Activated CD4-positive, alpha-beta T cell treated with anti-CD3 and anti-CD28 coated beads, Interleukin-2, amount 50 U/mL, for 1 hour (primary cell): ENCODE data around the gene ITGB2.

Source experiments
- DNase-seq: peaks from one replicate; pipeline ENCODE4 v3.0.0-alpha.2; 2020

Gene ITGB2

DNA sequence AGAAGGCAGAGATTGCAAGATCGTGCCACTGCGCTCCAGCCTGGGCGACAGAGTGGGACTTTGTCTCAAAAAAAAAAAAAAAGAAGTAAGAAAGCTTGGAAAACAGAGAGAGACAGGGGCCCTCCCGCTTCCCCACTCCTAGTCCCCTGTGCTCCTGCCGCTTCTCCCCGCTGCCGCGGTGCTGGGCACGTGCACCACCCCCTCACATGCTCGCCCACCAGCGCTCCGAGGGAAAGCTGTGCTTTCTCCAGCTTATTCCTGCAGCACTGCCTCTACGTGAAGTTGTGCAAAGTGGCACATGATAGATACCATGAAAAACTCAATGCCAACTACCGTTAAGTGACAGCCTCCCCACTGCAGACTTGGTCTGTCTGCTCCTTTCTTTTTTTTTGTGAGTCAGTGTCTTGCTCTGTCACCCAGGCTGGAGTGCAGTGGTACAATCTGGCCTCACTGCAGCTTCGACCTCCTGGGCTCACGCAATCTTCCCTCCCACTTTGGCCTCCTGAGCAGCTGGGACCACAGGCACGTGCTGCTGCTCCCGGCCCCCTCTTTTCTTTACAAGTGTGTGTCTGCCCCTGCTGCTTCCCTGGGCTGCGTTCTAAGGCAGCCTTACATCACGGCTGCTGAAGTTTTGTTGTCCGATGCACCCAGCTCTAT, 34.6 kb upstream of the ITGB2 start:
- DNase-seq: no peak

GRCh38 chr21:44954281-44954771, 33.6 kb upstream of the ITGB2 start:
- DNase-seq: no peak

DNA sequence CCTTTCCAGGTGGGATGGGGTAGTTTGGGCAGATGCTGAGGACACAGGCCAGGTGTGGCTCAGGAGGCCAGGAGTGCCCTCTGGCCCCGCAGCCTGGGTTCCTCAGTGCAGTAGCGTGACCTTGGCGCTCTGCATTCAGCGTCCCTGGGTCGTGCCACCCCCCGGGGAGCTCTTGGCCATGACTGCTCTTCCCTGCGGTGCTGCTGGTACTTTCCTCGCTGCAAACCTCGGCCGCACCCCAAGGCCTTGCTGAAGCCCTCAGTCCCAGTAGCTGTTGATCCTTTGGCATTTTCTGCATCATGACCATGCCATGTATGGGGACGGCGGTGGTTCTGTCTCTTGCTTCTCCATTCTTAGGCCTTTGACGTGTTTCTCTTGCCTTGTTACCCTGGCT, 32.9 kb upstream of the ITGB2 start:
- no peak for DNase-seq

GRCh38 chr21:44952929-44953627, 32.4 kb upstream of the ITGB2 start:
- DNase-seq: no peak

DNA sequence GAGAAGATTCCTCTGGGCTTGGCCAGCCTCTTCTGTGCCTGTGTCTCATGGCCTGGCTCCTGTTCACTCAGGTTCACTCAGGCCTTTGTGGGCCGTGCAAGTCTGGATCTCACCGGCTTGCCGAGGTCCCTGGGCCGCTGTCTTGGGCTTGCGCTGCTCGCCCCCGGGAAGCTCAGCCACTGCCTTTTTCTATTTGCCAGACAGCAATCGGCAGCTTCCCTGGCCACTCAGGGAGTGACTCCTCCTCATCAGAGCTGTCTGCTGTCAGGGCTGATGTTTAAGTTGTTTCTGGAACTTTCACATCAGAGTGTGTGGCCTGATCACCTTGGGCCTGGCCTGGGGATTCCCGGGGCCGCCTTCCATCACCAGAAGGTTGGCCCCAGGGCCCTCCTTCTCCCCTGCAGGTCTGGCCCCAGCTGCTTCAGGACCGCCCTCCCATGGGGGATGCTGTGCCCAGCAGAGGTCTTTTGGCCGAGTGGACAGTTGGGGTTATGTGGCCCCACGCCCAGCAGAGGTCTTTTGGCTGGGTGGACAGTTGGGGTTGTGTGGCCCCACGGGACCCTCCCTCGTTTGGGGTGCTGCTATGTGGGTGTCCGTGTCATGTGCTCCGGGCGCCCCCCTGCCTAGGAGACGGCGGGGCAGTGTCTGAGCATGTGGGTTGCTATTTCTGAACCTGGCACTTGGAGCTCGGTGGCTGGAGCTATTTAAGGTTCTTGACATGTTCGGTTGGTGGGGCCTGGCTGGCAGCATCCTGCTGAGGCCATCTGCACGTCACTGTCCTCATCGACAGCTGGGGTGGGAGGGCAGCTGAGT, 31.6 kb upstream of the ITGB2 start:
- DNase-seq: no peak

DNA sequence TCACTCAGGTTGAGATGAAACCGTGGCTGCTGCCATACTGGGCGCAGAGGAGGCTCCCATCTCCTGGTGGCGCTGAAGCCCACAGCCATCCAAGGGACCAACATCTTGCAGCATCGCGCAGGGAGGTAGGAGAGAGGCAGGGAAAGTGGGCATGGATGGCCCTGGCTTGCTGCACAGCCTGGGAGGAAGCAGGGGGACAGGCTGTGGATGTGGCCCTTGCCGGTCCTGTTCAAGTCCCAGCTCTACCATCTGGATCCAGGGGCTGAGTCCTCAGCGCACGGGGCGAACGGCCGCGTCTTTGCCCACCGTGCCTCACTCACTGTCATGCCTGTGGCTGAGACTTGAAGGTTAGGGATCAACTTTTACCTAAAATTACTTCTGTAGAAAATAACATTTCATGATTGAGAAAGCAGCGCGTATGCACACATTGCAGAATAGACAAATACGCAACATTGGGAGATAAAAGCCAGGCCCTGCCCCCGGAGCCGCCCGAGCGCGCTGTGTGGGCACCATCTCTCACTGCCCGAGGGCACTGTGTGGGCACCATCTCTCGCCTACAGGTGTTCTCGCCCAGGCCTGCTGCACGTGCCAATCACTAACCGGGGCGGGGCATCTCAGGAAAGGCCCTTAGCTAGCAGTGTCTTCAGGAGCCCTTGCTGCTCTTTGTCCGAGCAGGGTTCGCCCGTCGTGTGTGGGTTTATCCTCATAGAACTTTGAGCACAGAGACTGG, 30.7 kb upstream of the ITGB2 start:
- no peak for DNase-seq

DNA sequence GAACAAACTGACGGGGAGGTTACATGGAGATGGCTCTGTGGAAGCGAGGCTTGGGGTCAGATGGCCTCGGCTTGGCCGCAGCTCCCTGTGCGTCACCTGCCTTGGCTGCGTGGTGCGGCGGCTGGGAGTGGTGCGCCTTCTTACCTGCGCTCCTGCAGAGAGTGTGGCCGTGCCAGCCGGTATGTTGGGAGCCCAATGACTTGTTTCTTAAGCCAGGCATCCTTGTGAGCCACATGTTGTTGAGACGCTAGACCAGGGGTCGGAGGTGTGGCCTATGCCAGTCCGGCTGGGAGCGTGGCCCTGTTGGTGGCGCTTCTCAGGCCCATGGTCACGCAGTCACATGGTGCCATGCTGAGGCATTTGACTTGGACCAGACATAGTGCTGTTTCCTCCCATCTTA, 29.7 kb upstream of the ITGB2 start:
- no peak for DNase-seq

DNA sequence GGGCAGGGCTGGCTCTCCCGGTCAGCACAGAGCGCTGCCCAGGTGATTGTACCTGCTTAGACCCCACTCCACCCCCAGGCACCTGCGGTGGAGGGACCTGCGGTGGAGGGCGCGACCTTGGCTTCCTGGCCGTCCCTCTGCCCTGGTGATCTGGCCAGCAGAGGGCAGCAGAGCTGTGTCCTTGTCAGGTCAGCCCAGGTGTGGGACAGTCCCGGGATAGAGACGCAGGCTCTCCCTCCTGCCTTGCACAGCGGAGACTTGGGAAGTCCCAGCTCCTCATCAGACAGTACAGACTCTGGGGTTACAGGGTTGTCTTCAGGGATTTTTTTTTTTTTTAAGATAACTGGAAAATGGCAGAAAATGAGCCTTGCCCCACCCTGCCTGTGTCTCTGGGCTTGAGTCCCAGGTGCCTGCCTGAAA, 29.1 kb upstream of the ITGB2 start:
- peak; percentile 86 for DNase-seq

- no peak for DNase-seq
These were observed 28.6 kb upstream of the ITGB2 start for GRCh38 chr21:44949161-44949778.

GRCh38 chr21:44948426-44949120, 27.9 kb upstream of the ITGB2 start:
- DNase-seq: no peak

GRCh38 chr21:44947930-44948331, 27.2 kb upstream of the ITGB2 start:
- DNase-seq: no peak

- no peak for DNase-seq
These were observed 26.6 kb upstream of the ITGB2 start for GRCh38 chr21:44947111-44947929.

DNA sequence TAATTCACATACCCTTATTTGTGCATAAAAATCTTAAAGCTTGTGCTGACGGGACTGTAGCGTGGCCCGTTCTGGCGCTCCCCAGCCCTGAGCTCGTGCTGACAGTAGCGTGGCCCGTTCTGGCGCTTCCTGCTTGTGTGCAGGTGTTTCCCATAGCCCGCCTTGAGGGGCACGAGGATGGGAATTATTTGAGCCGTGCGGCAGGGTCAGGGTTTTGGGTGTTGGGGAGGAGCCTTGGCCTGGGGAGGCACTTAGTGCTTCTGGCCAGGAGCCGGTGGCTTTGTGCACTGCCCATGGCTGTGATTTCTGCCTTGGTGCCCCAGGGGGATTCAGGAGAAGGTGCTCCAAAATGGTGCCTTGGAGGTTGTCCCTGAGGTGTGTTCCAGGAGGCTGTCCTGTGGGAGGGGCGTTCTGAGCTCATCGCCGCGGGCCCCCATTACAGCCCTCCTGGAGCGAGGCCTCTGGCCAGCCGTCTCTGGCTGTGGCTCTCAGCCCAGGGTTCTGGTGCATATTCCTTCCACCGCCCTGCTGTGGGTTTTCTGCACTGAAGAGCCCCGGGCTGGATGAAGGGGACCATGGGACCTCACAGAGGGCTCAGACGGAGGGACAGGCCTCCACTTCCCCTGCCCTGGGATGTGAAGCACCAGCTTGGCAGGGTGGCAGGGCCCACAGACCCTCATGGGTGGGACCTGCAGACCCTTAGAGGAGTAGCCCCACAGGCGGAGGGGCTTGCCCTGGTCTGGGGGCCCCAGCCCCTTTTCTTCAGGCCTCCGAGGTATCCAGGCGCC, 25.7 kb upstream of the ITGB2 start:
- DNase-seq: no peak

DNA sequence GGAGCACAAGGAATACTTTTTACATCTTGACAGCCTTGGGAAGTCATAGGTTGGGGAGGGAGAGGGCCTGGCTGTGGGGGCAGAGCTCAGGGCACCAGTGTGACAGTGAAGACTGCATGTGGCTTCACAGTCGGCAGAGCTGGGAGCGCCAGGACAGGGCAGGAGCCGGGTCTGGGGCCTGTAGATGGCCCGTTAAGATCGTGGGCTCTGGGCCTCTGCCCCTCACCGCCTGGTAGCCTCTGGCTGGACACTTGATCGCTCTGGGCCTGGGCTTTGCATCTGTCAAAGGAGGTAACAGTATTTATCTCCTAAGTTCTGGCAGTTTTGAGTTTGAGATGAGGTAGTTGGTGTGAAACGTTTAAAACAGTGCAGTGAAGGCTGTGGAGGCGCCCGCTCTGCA, 23.9 kb upstream of the ITGB2 start:
- no peak for DNase-seq

- no peak for DNase-seq
These were observed 23.2 kb upstream of the ITGB2 start for GRCh38 chr21:44943686-44944550.

GRCh38 chr21:44943005-44943685, 22.4 kb upstream of the ITGB2 start:
- DNase-seq: no peak

DNA sequence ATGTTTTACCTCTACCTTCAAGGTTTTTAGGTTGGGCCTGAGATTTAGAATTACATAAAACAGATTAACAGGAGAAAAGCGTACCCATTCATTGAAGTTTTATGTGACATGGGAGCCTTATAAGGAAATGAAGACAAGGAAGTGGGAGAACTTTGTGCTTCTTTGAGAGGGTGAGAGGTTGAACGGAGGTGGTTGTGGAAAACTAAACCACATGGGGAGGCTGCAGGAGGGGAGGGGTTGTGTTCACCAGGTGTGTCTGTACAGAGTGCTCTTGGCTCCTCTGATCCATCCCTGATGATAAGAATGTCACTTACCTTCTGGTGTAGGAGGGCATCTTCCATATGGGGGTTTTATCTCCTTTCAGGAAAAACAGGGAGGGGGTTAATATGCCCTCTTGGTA, 21.9 kb upstream of the ITGB2 start:
- no peak for DNase-seq

- DNase-seq: no peak
These were observed 20.9 kb upstream of the ITGB2 start for GRCh38 chr21:44941567-44941966.
